Left ventricle myocardium inferior (tissue), 1 donor: ENCODE measurements around the gene APOBEC3A. TPM values are rescaled to one million over a fixed set of nuclear protein-coding genes. Genes with fewer than 3 reads are reported as not detected.
"Not testable (repeated sequence)": the region's sequence is repeated elsewhere in the genome, so short reads cannot be mapped to it uniquely, and the experiment has no call there.

ENCODE experiments used
- DNase-seq: peaks from one replicate; pipeline ENCODE4 v3.0.0-alpha.2; 2020
- H3K27ac ChIP-seq: fragments of 200-600 bp; replicated peaks from 2 replicates; pipeline ENCODE4 v1.8.0; 2021
- H3K27me3 ChIP-seq: fragments of 200-600 bp; 2 replicates; pipeline ENCODE4 v1.8.0; 2021; ENCODE audit warnings: low read depth
- H3K36me3 ChIP-seq: fragments of 200-600 bp; 2 replicates; pipeline ENCODE4 v1.8.0; 2021
- H3K4me1 ChIP-seq: fragments of 200-600 bp; 2 replicates; pipeline ENCODE4 v1.8.0; 2021
- H3K4me3 ChIP-seq: fragments of 200-600 bp; 2 replicates; pipeline ENCODE4 v1.8.0; 2021; ENCODE audit warnings: mild to moderate bottlenecking, moderate library complexity
- H3K9me3 ChIP-seq: fragments of 200-600 bp; replicated peaks from 2 replicates; pipeline ENCODE4 v1.8.0; 2021
- intact Hi-C: fragments of 100-400 bp; cut with micrococcal nuclease; formaldehyde crosslinking; loops from one replicate; pipeline ENCODE4 v1.11.0; 2022
- total RNA-seq: library from RNA; stranded (reverse); fragmentation: NEBNext Ultra II Directional; extraction: Animal tissue kit (Norgen Biotek cat#: 25700); gene quantifications from one replicate; pipeline ENCODE4 v1.2.1, GENCODE V29; 2021
- TF ChIP-seq, protein P1 (sequence below): fragments of 200-600 bp; IDR thresholded peaks from 2 replicates; pipeline ENCODE4 v1.8.0; 2021; ENCODE audit warnings: antibody characterized with exemption, mild to moderate bottlenecking, borderline replicate concordance
- donor health status: DM: no; HTN: yes; CAD: no; lungs with severe emphysema.

Gene APOBEC3A
- total RNA-seq, 1 donor from 2014 or later, result 0.41 TPM

DNA sequence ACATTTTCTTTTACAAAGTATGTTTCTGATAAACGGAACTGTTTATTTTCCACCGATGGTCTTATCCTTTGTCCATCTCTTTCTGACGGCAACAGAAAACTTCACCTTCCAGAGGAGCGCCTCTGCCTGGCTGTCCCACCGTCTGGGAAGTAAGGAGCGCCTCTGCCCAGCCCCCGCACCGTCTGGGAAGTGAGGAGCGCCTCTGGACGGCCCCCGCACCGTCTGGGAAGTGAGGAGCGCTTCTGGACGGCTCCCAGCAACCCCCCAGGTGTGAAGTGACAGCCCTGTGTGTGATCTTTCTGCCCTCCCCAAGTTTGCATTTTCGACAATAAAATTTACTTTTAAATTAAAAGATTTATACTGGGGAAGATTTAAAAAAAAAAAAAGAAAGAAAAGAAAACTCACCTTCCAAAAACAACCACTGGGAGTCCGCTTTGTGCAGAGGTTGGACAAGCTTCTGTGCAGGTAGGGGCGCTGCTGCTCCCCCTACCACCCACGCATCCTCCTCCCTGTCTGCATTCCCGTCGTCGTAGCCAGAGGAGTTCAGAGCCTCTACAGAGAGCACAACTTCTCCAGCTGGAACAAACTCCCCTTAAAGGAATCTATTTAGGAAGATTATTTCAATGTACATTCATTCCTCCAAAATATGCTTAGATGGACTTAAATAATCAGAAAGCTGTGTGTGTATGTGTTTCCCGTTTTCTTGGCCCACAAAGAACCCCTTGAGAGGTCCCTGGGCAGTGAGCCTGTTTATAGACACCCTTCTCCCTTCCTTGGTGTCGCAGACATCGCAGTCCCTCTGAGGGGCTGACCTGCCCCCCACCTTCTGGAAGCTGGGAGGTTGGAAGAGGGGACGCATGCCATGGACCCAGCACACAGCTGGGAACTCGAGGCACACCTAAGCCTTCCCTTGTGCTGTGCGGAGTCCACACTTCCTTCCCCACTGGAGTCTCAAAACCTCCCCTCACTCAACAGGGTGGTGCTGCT lies 23.9 kb downstream of the APOBEC3A start:
- Histone ChIP-seq H3K4me1 (peaks cover 8% of the 10 kb centered on the region), H3K36me3 (no peaks in the 10 kb centered on the region), H3K9me3 (no peaks in the 10 kb centered on the region), H3K27me3 (no peaks in the 10 kb centered on the region), H3K27ac (peak overlapping the region; percentile 12), H3K4me3 (peak overlapping the region; percentile 60)
- no peak for DNase-seq
- TF ChIP-seq, protein P1, sequence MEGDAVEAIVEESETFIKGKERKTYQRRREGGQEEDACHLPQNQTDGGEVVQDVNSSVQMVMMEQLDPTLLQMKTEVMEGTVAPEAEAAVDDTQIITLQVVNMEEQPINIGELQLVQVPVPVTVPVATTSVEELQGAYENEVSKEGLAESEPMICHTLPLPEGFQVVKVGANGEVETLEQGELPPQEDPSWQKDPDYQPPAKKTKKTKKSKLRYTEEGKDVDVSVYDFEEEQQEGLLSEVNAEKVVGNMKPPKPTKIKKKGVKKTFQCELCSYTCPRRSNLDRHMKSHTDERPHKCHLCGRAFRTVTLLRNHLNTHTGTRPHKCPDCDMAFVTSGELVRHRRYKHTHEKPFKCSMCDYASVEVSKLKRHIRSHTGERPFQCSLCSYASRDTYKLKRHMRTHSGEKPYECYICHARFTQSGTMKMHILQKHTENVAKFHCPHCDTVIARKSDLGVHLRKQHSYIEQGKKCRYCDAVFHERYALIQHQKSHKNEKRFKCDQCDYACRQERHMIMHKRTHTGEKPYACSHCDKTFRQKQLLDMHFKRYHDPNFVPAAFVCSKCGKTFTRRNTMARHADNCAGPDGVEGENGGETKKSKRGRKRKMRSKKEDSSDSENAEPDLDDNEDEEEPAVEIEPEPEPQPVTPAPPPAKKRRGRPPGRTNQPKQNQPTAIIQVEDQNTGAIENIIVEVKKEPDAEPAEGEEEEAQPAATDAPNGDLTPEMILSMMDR, result no peak
- intact Hi-C loops, result no loop called here

DNA sequence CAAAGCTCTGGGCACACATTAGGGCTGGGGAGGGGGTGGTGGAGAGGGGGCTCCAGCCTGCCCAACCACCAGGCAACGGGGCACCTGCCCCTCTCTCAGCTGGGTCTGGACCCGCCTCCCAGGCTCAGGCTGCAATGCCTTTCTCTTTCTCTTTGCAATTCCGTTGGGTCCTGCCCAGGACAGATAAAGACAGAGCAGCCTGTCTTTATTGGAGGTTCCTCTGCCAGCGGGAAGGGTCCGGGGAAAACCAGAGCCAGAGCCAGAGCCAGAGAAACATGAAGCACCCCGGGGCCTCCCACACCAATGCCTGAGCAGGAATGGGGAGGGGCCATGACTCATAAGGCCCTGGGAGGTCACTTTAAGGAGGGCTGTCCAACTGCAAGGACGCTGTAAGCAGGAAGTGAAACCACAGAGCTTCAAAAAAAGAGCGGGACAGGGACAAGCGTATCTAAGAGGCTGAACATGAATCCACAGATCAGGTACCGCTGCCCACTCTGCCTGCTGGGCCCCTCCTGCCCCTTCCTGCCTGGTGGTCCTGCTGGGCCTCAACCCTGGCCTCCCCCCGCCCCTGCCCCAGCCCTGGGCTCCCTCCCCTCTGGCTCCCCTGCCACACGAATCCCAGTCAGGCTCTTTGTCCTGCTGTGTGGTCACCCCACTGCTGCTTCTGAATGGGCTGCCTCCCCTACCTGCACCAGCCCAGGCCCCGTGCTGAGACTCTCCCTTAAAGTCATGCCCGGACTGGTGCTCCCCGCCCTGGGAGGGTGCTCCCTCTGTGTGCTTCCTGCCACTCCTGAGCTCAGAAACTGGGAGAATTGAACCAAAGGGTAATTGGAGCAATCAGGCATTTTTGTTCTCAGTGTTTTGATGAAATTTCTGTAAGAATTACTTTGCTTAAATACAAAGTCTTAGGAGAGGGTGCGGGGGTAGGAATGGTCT lies 24.9 kb downstream of the APOBEC3A start, which contains the start of gene APOBEC3B:
TSS of gene APOBEC3B (plus strand) at position 356 of the 936 bp plus-strand sequence. CDS start at position 463, 107 bp downstream.
- TF ChIP-seq, protein P1, result no peak
- intact Hi-C loops, result no loop called here
- DNase-seq, result peak; percentile 54
- H3K9me3 ChIP-seq, result no peaks in the 10 kb centered on the region
- peak within 1 kb of the TSS; percentile 12 for H3K27ac ChIP-seq
- H3K27me3 ChIP-seq, result no peaks in the 10 kb centered on the region
- H3K36me3 ChIP-seq, result no peaks in the 10 kb centered on the region
- H3K4me3 ChIP-seq, result peak within 1 kb of the TSS; percentile 60
- H3K4me1 ChIP-seq, result peaks cover 8% of the 10 kb centered on the region

DNA sequence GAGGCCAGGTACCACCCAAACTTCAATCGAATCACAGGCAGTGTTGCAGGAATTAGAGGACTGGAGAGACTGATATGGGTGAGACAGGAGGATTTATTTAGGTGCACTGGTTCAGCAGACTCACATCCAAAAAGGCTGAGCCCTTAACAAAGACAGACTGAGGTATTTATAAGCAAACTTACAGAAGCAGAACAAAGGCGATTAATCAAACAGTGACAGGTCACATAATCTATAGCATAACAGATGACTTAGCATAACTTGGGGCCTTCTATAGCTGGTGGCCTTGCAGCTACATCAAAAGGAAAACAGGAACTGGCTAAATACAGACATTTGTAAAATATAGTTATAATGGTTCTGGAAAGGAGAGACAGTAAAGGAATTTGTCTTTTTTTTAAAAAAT lies 26.8 kb downstream of the APOBEC3A start:
- Histone ChIP-seq H3K36me3 (no peaks in the 10 kb centered on the region), H3K4me1 (peaks cover 8% of the 10 kb centered on the region), H3K9me3 (no peaks in the 10 kb centered on the region), H3K27me3 (no peaks in the 10 kb centered on the region), H3K4me3 (no peak overlapping the region), H3K27ac (no peak overlapping the region)
- TF ChIP-seq, protein P1, result no peak
- intact Hi-C loops, result no loop called here
- no peak for DNase-seq

DNA sequence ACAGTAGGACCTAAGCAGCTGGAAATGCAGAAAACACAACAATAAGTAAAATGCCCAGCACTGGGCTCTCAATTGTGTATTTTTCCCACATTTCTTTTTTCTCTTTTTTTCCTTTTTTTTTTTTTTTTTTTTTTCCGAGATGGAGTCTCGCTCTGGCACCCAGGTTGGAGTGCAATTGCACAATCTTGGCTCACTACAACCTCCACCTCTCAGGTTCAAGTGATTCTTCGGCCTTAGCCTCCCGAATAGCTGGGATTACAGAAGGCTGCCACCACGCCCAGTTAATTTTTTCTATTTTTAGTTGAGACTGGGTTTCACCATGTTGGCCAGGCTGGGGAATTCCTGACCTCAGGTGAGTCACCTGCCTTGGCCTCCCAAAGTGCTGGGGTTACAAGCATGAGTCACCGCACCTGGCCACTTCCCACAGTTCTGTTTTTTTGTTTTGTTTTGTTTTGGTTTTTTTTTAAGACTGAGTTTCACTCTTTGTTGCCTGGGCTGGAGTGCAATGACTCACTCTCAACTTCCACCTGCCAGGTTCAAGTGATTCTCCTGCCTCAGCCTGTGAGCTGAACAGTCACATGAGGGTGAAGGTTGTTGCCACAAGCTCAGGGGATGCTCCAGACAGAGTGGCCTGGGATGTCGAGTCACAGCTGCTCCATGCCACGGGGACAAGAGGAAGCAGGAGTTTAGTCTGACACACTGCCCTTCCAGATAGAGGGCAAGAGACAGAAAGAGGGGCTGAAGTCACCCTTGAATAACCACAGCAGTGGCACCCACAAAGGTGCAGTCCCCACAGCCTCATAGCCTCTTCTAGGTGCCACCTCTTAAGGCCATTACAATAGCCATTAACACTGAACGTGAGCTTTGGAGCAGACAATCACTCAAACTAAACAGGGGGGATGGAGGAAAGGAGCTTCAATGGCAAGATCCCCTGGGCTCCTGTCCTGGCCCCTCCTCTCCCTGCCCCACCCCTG lies 27.7 kb downstream of the APOBEC3A start:
- H3K4me1 ChIP-seq, H3K36me3 ChIP-seq, H3K4me3 ChIP-seq, H3K9me3 ChIP-seq, H3K27me3 ChIP-seq, H3K27ac ChIP-seq, DNase-seq, intact Hi-C loops: not testable (repeated sequence)

DNA sequence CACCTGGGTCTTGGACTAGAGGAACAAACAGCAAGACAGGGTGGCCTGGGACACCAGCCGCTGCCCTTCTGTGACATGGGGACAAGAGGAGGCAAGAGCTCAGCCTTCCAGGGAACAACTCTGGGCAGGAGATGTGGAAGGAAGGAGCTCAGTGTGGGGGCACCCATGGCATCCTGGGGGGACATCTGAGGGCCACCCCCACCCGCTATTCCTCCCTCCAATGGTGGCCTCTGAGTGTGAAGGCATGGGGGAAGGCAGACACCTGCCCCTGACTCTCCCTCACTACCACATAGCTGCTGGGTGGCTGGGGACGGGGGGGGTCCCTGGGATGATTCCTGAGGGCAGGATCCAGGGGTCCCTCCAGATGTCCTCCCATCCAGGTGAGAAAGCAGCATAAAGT lies 29.2 kb downstream of the APOBEC3A start:
- Histone ChIP-seq H3K27ac (no peak overlapping the region), H3K4me1 (peaks cover 5% of the 10 kb centered on the region), H3K27me3 (no peaks in the 10 kb centered on the region), H3K4me3 (no peak overlapping the region), H3K36me3 (no peaks in the 10 kb centered on the region), H3K9me3 (no peaks in the 10 kb centered on the region)
- intact Hi-C loops, result no loop called here
- DNase-seq, result no peak
- TF ChIP-seq, protein P1, result no peak
